Activated gamma-delta T cell treated with Interleukin-2 at 50 U/mL for 16 hours (primary cell): ENCODE results near the gene MDK.
A peak's percentile ranks its signal among the peaks of the same experiment; 100 is the strongest.
"Not testable (repeated sequence)": the region's sequence is repeated elsewhere in the genome, so short reads cannot be mapped to it uniquely, and the experiment has no call there.

Source experiments
- DNase-seq: peaks from one replicate; pipeline ENCODE4 v3.0.0-alpha.2; 2020

MDK gene

GRCh38 chr11:46369458-46370152 lies 11.9 kb upstream of the MDK start:
- peak; percentile 44 for DNase-seq

- no peak for DNase-seq
Measured at GRCh38 chr11:46370253-46370652, 11.2 kb upstream of the MDK start.

DNA sequence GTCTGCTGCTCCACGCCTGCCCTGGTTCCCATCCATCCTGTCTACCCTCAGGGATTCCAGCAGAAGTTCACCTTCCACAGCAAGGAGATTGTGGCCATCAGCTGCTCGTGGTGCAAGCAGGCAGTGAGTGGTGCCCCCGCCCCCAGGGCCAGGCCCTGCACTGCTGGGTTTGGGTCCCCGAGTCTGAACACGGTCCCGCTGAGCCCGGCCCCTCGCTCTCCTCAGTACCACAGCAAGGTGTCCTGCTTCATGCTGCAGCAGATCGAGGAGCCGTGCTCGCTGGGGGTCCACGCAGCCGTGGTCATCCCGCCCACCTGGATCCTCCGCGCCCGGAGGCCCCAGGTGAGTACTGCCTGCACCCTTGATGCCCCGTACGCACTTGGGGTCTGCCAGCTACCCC lies 10.2 kb upstream of the MDK start:
- not testable (repeated sequence) for DNase-seq

GRCh38 chr11:46372086-46372485 lies 9.4 kb upstream of the MDK start:
- DNase-seq, result no peak

GRCh38 chr11:46372501-46372900 lies 9.0 kb upstream of the MDK start:
- not testable (repeated sequence) for DNase-seq

GRCh38 chr11:46373787-46374740 lies 7.4 kb upstream of the MDK start:
- DNase-seq, result no peak

- no peak for DNase-seq
Measured at GRCh38 chr11:46374815-46375214, 6.7 kb upstream of the MDK start.

DNA sequence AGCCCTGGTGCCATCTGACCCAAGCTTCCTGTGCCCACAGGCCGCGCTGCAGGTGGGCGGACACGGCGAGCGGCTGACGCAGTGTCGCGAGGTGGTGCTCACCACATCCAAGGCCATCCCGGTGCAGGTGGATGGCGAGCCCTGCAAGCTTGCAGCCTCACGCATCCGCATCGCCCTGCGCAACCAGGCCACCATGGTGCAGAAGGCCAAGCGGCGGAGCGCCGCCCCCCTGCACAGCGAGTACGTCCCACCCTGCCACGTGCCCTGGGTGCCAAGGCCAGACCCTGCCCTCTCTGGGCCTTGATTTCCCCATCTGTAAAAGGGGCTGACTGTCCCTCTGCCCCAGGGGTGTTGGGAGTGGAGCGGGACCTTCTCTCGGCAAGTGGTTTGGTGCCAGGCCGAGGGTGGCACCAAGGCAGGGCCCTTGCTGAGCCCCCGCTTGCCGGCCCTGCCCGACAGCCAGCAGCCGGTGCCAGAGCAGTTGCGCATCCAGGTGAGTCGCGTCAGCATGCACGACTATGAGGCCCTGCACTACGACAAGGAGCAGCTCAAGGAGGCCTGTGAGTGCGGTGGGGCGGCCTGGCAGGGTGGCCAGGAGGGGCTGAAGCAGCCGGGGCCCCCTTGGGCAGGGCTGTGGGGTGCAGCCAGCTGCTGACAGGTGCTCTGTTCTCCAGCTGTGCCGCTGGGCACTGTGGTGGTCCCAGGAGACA lies 5.9 kb upstream of the MDK start:
- DNase-seq, result no peak

- DNase-seq, result no peak
Measured at GRCh38 chr11:46376258-46377050, 5.0 kb upstream of the MDK start.

- DNase-seq, result no peak
Measured at GRCh38 chr11:46377290-46377689, 4.2 kb upstream of the MDK start.

GRCh38 chr11:46377831-46378230 lies 3.6 kb upstream of the MDK start:
- no peak for DNase-seq

- DNase-seq, result no peak
Measured at GRCh38 chr11:46378296-46378695, 3.2 kb upstream of the MDK start.

DNA sequence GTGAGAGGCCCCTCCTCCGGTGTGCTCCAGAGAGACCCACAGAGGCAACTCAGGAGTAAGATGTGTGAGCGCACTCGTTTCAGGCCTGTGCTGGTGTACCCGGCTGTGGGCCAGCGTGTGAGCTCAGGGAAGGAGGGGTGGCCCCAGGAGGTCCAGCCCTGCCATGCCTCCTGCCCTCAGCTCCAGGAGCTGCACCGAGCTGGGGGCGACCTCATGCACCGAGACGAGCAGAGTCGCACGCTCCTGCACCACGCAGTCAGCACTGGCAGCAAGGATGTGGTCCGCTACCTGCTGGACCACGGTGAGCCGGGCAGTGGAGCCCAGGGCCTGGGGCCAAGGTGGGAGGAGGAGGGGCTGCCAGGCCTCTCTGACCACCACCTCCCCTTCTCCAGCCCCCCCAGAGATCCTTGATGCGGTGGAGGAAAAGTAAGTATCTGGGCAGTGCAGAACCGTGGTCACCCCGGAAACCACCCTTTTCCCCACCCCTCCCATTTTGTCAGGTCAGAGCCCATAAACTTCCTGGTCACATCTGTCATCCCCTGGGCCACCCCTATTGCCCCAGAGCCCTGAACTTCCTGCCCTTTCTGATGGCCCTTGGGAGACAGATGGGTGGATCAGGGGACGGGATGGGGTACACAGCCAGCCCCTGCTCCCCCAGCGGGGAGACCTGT lies 2.5 kb upstream of the MDK start:
- no peak for DNase-seq

DNA sequence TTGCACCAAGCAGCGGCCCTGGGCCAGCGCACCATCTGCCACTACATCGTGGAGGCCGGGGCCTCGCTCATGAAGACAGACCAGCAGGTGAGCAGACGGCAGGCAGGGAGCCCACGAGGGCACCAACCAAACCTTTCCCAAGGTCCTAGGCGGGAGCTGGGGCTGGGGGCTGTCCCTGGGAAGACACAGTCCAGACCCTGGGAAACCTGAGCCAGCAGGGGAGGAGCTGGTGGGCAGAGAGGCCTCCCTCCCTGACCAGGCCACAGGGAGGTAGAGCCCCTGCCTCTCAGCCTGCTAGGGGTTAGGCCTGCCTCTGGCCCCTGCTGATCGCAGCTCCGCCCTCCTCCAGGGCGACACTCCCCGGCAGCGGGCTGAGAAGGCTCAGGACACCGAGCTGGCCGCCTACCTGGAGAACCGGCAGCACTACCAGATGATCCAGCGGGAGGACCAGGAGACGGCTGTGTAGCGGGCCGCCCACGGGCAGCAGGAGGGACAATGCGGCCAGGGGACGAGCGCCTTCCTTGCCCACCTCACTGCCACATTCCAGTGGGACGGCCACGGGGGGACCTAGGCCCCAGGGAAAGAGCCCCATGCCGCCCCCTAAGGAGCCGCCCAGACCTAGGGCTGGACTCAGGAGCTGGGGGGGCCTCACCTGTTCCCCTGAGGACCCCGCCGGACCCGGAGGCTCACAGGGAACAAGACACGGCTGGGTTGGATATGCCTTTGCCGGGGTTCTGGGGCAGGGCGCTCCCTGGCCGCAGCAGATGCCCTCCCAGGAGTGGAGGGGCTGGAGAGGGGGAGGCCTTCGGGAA lies 1.8 kb upstream of the MDK start:
- DNase-seq, result not testable (repeated sequence)

DNA sequence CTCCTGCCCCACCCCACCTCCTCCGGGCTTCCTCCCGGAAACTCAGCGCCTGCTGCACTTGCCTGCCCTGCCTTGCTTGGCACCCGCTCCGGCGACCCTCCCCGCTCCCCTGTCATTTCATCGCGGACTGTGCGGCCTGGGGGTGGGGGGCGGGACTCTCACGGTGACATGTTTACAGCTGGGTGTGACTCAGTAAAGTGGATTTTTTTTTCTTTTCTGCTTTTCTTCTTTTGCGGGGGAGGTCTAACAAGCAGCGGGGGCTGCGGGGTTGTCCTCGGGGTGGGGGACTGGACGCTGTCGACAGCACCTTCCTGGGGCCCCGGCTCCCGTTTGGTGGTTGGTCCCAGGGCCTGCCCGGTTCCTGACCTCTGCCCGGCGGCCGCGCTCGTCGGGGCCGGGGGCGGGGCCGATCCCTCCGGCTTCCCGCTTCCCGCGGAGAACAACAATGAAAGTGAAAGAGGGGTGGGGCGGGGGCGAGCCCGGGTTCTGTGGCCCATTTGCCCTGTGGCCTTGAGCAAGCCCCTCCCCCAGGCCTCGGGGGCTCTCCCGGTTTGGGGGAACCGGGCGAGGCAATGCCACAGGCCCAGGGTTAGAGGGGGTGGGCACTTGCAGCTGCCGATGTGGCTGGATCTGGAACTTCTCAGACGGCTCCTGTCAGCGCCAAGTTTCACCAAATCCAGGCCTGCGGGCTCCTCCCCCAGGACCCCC lies 975 bp upstream of the MDK start:
- DNase-seq, result peak; percentile 44

- DNase-seq, result no peak
Measured at GRCh38 chr11:46381819-46382645, 563 bp downstream of the MDK start.

DNA sequence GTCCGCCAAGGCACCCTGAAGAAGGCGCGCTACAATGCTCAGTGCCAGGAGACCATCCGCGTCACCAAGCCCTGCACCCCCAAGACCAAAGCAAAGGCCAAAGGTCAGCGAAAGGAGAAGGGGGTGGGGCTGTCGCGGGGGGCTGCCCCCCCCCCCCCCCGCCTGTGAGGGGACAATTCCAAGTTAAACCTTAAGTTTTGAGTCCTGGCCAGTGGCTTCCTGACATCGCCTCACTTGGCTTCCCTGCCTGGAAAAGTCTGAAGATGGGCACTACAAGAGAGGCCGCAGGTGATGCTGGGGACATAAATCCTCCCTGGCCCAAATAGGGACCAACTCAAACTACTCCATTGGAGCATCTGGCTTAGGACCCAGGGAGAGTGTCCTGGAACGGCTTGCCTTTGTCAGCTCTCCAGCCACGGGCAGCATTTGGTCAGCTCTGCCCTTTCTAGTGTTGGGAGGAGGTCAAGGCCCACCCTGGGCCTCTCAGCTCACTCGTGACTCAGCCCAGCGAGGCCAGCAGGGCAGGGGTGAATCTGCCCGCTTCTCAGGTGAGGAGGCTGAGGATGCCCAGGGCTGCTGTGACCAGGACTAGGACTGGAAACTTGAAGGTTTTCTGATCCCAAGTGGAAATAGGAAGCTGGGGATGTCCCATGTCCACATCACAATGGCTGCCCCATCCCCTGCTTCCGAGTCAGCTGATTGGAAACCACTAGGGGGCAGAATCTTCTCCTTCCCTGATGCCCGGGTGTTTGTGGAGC lies 1.4 kb downstream of the MDK start:
- no peak for DNase-seq

DNA sequence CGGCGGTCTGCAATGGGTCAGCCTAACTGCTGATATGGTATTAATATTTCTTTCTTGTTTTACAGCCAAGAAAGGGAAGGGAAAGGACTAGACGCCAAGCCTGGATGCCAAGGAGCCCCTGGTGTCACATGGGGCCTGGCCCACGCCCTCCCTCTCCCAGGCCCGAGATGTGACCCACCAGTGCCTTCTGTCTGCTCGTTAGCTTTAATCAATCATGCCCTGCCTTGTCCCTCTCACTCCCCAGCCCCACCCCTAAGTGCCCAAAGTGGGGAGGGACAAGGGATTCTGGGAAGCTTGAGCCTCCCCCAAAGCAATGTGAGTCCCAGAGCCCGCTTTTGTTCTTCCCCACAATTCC lies 1.9 kb downstream of the MDK start:
- no peak for DNase-seq
